ENCODE data around the gene WLS. TPM values are rescaled to one million over a fixed set of nuclear protein-coding genes. Genes with fewer than 3 reads are reported as not detected.

Gene WLS
- 15.1 to 19.8 TPM (median 15.3 TPM) in 5 replicates for total RNA-seq (2022; extraction: Qiagen RNA extraction)

GRCh38 chr1:68232289-68233148 is at the start of gene WLS:
Gene WLS (minus strand): TSS chr1:68232523. CDS start chr1:68232299, 224 bp downstream.

Other genes starting within 250 kb of the WLS start
- gene DIRAS3, start 181.9 kb downstream of the WLS start, total RNA-seq (2022; extraction: Qiagen RNA extraction): 0.78 to 1.3 TPM (median 1.2 TPM) in 5 replicates
- not detected in 5 replicates for gene RPE65, start 217.4 kb upstream of the WLS start, total RNA-seq (2022; extraction: Qiagen RNA extraction)

All from A549 treated with AZD2906 at 1 μM for 4 hours (cell line).